SK-N-MC (cell line): ENCODE data around the gene DYDC1.

Experiments
- EZH2 ChIP-seq: fragments of 200-600 bp; sonication (generic); IDR thresholded peaks from one replicate; pipeline ENCODE4 v1.6.1; 2017; ENCODE audit warnings: antibody characterized with exemption
- POLR2AphosphoS5 ChIP-seq: IDR thresholded peaks from 2 replicates; pipeline ENCODE4 v1.6.1; 2012; ENCODE audit warnings: mild to moderate bottlenecking, low read depth, low read length, borderline replicate concordance

- TF ChIP-seq POLR2AphosphoS5 (no peak), EZH2 (no peak)
Measured at GRCh38 chr10:80371467-80371866, 14.9 kb upstream of the DYDC1 start.
